ELR (cell line): ENCODE measurements around the gene IMPACT.

Source experiments
- DNase-seq: peaks from one replicate; pipeline ENCODE4 v3.0.0-alpha.2; 2015; ENCODE audit warnings: low read depth

IMPACT gene

DNA sequence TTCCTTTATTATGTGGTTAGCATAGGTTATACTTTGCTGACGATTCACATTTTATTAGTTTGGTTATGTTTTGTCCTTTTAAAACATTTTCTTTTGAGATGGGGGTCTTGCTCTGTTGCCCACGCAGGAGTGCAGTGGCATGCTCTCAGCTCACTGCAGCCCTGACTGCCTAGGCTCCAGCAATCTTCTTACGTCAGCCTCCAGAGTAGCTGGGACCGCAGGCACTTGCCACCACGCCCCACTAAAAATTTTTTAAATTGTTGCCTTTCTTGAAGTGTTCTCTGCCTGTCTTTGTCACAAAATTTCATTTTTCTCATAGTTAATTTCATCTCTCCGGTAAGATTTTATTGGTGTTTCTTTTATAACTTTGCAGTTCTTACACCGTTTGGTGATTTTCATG lies 52.9 kb downstream of the IMPACT start:
- no peak for DNase-seq

DNA sequence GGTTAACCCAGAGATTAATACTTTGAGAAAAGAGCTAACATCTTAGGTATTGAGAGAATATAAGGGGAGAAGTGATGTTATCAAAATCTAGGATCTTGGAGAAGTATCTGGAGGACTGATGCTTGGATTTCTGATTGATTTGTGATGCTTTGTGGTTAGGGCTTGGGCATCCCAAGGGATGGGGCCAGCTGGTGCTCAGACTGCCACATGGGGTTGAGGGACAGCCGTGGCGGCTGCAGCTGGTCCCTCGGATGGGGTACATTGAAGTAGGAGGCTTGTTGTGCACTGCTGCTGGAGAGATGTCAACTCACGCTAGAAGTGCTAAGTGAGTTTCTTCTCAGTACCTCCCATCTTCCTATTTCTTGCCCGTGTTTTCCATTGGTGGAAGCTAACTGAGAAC lies 56.4 kb downstream of the IMPACT start:
- no peak for DNase-seq

- no peak for DNase-seq
These were observed 59.2 kb downstream of the IMPACT start for GRCh38 chr18:24485681-24486080.

DNA sequence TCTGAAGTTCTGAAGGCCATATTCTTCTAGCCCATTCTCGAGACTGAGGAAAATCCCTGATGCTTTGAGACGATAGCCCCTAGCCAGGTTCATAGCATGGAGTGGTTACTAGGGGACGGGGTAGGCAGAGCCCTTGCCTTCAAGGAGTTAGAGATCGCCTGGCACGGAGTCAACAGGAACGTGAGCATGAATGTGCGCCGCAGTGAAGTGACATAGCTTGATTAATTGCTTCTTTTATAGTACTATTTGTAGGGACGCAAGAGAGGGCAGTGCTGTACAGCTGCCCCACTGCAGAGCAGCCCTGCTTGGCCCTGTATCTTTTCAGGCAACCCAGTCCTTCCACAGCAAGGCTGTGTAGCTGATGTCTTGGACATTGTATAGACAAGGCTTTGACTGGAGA lies 60.2 kb downstream of the IMPACT start:
- no peak for DNase-seq

GRCh38 chr18:24488824-24489493 lies 62.5 kb downstream of the IMPACT start:
- DNase-seq, result peak; percentile 58

- peak; percentile 3 for DNase-seq
These were observed 64.1 kb downstream of the IMPACT start for GRCh38 chr18:24490539-24490938.

- no peak for DNase-seq
These were observed 65.7 kb downstream of the IMPACT start for GRCh38 chr18:24491927-24492834.

GRCh38 chr18:24494586-24494985 lies 68.1 kb downstream of the IMPACT start:
- DNase-seq, result no peak

DNA sequence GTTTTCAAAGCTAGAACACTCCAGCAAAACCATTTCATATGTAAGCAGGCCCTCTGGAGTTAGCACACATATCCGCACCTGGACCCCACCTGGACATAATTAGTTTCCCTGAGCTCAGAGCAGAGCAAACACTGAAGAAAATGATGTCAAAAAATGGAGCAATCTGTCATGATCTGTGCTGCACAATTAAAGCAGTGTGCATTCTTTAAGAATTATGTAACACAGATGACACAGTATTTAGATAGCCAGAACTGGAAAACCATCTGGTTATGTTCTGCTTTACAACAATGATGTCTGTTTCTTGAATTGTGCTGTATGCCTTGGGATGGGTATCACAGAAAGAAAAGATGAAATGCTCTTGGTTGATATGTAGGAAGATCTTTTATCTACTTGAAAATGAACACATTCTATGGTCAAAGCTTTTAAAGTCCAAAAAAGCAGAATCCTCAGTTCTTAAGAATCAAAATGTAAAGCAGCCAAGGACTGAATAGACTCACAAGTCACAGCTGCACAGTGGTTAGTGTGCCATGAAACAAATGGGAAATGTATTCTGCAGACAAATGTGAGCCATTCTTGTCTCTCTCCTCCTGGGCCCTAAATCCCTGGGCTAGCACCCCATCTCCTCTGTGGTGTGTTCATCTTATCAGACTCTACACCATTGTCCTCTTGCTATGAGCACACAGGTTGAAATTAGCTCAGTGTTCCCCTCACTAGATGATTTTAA lies 70.7 kb downstream of the IMPACT start:
- DNase-seq, result peak; percentile 8

- DNase-seq, result no peak
These were observed 73.3 kb downstream of the IMPACT start for GRCh38 chr18:24499814-24500213.

DNA sequence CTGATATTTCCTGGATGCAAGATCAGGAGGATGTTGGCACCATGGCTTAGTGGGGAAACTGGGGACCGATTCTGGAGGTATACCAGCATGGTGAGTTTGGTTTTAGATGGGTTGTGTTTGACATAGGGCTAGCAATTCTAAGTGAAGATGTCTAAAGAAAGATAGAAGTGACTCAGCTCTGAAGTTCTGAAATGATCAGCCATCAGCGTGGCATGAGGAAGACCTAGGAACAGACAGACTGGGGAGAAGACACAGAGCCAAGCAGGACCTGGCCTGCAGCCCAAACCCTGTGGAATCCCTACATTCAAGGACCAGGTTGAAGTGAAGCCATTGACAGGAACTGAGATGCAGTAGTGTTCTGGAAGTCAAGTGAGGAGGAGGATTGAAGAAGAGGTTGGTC lies 73.7 kb downstream of the IMPACT start:
- no peak for DNase-seq

- no peak for DNase-seq
These were observed 74.3 kb downstream of the IMPACT start for GRCh38 chr18:24500766-24501165.

- no peak for DNase-seq
These were observed 76.4 kb downstream of the IMPACT start for GRCh38 chr18:24502667-24503523.
